HUES64 (cell line): Measurements from ENCODE around the gene PLA2G4D. TPM values are rescaled to one million over a fixed set of nuclear protein-coding genes. Genes with fewer than 3 reads are reported as not detected.

Experiments used
- H3K27ac ChIP-seq: 2 replicates; pipeline ENCODE4 v1.7.0; 2013; ENCODE audit warnings: low read depth, low read length, inconsistent platforms
- H3K27me3 ChIP-seq: 2 replicates; pipeline ENCODE4 v1.6.1; 2013; ENCODE audit warnings: mild to moderate bottlenecking, low read length; ENCODE audit not compliant: insufficient read depth
- H3K36me3 ChIP-seq: 2 replicates; pipeline ENCODE4 v1.6.1; 2013; ENCODE audit warnings: mild to moderate bottlenecking, low read length; ENCODE audit not compliant: insufficient read depth
- H3K4me1 ChIP-seq: 2 replicates; pipeline ENCODE4 v1.6.1; 2013; ENCODE audit warnings: mild to moderate bottlenecking, low read length, moderate library complexity; ENCODE audit not compliant: insufficient read depth
- H3K4me3 ChIP-seq: 2 replicates; pipeline ENCODE4 v1.5.1; 2013; ENCODE audit warnings: mild to moderate bottlenecking, low read length, moderate library complexity
- H3K9ac ChIP-seq: 2 replicates; pipeline ENCODE4 v1.6.1; 2013; ENCODE audit warnings: mild to moderate bottlenecking, low read depth, low read length
- H3K9me3 ChIP-seq: 2 replicates; pipeline ENCODE4 v1.6.1; 2013; ENCODE audit warnings: low read depth, low read length; ENCODE audit not compliant: insufficient read depth
- WGBS: fragments of 150-250, 120-280 bp; methylation state at CpG from one replicate; pipeline ENCODE4 v1.1.7; 2013; ENCODE audit warnings: missing lambda C conversion rate; 5-methylcytosine and 5-hydroxymethylcytosine counted together
- polyA plus RNA-seq, 2 experiments: library from polyadenylated mRNA; stranded (reverse); fragments of 50-300 nt; gene quantifications; one replicate each; pipeline ENCODE4 v1.2.3, GENCODE V29; 2013

The PLA2G4D gene, protein sequence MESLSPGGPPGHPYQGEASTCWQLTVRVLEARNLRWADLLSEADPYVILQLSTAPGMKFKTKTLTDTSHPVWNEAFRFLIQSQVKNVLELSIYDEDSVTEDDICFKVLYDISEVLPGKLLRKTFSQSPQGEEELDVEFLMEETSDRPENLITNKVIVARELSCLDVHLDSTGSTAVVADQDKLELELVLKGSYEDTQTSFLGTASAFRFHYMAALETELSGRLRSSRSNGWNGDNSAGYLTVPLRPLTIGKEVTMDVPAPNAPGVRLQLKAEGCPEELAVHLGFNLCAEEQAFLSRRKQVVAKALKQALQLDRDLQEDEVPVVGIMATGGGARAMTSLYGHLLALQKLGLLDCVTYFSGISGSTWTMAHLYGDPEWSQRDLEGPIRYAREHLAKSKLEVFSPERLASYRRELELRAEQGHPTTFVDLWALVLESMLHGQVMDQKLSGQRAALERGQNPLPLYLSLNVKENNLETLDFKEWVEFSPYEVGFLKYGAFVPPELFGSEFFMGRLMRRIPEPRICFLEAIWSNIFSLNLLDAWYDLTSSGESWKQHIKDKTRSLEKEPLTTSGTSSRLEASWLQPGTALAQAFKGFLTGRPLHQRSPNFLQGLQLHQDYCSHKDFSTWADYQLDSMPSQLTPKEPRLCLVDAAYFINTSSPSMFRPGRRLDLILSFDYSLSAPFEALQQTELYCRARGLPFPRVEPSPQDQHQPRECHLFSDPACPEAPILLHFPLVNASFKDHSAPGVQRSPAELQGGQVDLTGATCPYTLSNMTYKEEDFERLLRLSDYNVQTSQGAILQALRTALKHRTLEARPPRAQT
- polyA plus RNA-seq (2013, experiment 1 of 2) = 0.15 TPM
- not detected for polyA plus RNA-seq (2013, experiment 2 of 2)

DNA sequence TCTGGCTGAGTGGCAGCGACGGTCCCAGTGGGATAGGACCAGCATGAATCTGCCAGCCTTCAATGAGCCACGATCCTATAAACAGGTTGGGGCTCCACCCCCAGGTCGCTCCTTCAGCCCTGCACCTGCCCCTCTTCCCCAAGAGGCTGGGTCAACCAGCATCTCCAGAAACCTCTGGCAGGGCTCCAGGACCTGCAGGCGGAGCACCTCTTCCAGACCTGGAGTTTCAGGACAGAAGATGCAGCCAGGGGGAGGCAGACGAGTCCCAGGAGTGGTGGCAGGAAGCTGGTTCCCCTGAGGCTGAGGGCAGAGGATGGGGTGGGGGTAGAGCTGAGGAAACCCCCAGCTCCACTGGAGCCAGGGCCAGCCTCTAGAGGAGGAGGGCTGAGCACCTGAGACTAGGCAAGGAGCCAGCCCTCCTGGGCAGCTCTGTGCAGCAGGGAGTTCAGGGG, at the start of gene PLA2G4D:
Gene PLA2G4D (minus strand): TSS at position 51 of the 452 bp plus-strand sequence. CDS start 103 bp downstream, outside the sequence.
- Histone ChIP-seq H3K27me3 (no peaks in the 10 kb centered on the region), H3K4me3 (no peak within 1 kb of the TSS), H3K27ac (no peak within 1 kb of the TSS), H3K9ac (no peak within 1 kb of the TSS), H3K36me3 (no peaks in the 10 kb centered on the region), H3K4me1 (peaks cover 13% of the 10 kb centered on the region), H3K9me3 (no peaks in the 10 kb centered on the region)
- WGBS = 87% methylated on average over 6 of the region's 6 CpGs

DNA sequence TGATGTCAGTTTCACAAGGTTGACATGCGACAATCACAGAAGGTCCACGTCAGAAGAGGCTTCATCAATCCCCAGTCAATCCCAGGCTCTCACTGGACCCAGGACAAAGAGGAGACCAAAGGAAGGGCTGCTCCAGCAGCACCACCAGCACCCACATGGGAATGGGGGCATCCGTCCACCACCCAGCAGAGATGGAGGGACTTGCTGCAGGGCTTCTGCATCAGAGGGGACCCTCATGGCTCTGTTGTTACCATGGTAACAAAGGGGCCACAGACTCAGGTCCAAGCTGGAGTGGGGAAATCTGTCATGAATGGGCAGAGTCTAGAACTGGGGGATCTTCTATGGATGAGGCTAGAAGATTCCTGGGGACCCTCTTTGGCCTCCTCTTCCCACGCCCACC, 49.0 kb upstream of the PLA2G4D start:
- Histone ChIP-seq H3K36me3 (no peaks in the 10 kb centered on the region), H3K9ac (no peak overlapping the region), H3K9me3 (0 out of 2 replicates have a peak, but pooled peaks cover 4% of the 10 kb centered on the region), H3K4me1 (no peaks in the 10 kb centered on the region), H3K4me3 (no peak overlapping the region), H3K27ac (no peak overlapping the region), H3K27me3 (no peaks in the 10 kb centered on the region)
- WGBS = 89% methylated on average over 4 of the region's 4 CpGs

DNA sequence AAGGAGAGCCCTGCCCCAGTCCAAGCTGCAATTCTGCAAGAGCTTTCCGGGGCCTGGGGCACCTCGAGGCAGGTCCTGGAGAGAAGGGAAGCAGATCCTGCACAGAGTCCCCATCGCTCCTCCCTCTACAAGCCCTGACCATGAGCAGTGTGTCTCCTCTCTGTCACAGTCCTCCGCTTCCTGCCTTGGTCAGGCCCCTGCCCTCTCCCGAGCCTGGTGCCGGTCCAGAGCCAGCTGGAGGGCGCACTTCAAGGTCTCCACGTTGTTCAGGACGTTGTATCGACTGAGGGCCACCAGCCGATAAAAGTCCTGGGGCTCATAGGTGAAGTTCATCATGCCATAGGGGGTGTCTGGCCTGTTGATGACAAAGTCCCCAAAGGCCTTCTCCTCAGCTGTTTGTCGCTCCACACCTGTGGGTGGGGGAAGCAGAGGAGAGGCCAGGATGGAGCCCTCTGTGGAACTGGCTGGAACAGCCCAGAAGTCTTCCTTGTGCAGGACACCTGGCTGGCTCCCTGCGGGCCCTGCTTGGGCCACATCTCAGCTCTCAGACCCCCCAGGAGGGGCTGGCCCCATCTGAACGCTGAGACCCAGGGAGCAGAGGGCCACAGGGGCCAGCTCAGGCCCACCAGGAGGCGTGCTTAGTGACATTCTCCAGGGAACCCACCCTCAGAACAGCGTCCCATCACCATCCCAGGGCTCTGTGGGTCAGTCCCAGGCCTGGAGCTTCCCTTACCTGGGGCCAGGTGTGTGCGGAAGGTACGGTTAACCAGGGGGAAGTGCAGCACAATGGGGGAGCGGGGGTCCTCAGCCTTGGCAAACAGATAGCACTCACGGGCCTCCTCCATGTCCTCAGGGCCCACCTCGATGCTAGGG, 47.7 kb upstream of the PLA2G4D start:
- H3K27me3 ChIP-seq = no peaks in the 10 kb centered on the region
- H3K9ac ChIP-seq = no peak overlapping the region
- WGBS = 84% methylated on average over 21 of the region's 21 CpGs
- no peak overlapping the region for H3K27ac ChIP-seq
- H3K9me3 ChIP-seq = 0 out of 2 replicates have a peak, but pooled peaks cover 4% of the 10 kb centered on the region
- H3K36me3 ChIP-seq = no peaks in the 10 kb centered on the region
- no peaks in the 10 kb centered on the region for H3K4me1 ChIP-seq
- no peak overlapping the region for H3K4me3 ChIP-seq

DNA sequence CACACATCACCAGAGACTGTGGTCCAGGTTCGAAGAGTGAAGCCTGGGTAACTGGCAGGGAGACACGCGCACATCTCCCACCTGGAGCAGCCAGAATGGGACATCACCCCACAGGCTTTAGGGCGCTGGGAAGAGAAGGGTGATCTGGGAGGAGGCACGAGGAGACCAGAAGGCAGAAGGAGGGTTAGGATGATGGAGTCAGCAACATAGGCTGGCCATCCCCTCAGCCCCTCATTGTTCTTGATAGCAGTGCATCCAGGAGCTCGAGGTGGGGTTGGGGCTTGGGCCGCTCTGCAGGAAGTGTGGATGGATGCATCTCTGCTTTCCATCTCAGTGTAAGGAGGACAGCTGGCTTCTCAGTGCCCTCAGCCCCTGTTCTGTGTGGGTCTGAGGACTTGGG, 46.9 kb upstream of the PLA2G4D start:
- H3K36me3 ChIP-seq = no peaks in the 10 kb centered on the region
- 0 out of 2 replicates have a peak, but pooled peaks cover 4% of the 10 kb centered on the region for H3K9me3 ChIP-seq
- H3K9ac ChIP-seq = no peak overlapping the region

DNA sequence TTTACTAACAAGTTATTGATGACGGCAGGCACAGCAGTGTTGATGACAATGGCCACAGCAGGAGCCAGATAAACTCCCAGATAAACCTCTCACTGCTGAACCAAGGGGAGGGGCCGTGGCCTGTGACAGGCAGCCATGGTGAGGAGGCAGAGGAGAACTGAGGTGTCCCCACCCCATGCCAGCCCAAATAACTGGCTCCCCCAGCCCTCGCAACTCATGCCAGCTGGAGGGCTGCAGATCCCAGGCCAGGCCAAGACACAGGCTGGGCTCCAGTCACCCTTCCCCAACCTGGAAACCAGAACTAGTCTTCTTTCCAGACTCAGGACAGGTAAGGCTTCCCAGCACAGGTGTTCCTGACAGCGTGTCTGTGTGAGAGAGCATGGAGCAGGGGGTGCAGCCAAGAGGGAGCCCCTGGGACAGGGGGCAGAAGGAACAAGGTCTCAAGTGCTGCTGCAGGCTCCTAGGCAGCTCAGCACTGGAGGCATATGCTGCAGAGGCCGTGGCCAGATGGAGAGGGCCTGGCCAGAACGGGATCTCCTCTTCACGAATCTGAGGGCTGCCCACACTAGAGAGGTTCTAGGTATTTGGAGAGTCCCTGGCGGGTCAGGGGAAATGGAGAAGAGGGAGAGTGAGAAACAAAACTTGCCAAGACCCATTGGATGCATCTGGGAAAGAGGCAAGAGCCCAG, 46.2 kb upstream of the PLA2G4D start:
- H3K4me3 ChIP-seq = no peak overlapping the region
- H3K27ac ChIP-seq = no peak overlapping the region
- H3K9me3 ChIP-seq = 0 out of 2 replicates have a peak, but pooled peaks cover 4% of the 10 kb centered on the region
- 88% methylated on average over 8 of the region's 8 CpGs for WGBS
- H3K27me3 ChIP-seq = no peaks in the 10 kb centered on the region
- no peak overlapping the region for H3K9ac ChIP-seq
- no peaks in the 10 kb centered on the region for H3K36me3 ChIP-seq
- H3K4me1 ChIP-seq = no peaks in the 10 kb centered on the region

More for the DNA sequence above, 46.9 kb upstream of the PLA2G4D start:
- no peaks in the 10 kb centered on the region for H3K27me3 ChIP-seq
- H3K4me3 ChIP-seq = no peak overlapping the region
- no peak overlapping the region for H3K27ac ChIP-seq
- H3K4me1 ChIP-seq = no peaks in the 10 kb centered on the region
- 91% methylated on average over 7 of the region's 7 CpGs for WGBS

DNA sequence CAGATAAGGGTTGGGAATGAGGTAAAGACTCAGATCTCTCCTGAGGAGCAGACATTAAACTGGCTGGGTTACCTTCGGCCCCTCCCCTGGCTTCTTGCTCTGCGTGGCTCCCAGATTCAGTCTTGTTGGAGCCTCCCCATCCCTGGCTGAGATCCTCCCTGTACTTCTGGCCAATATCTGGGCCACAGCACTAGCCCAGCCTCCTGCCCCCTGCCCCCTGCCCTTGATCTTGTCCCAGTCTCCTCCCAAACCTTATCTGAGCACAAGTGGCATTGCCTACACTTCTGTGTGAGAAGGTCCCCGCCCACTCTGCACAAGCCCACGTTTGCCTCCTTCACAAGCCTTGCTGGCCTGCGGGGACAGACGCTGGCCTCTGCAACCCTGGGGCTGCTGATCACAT, 45.2 kb upstream of the PLA2G4D start:
- Histone ChIP-seq H3K4me1 (no peaks in the 10 kb centered on the region), H3K9me3 (0 out of 2 replicates have a peak, but pooled peaks cover 4% of the 10 kb centered on the region), H3K36me3 (no peaks in the 10 kb centered on the region), H3K27me3 (no peaks in the 10 kb centered on the region), H3K4me3 (no peak overlapping the region), H3K9ac (no peak overlapping the region), H3K27ac (no peak overlapping the region)
- 87% methylated on average over 6 of the region's 6 CpGs for WGBS

GRCh38 chr15:42138968-42139386, 44.6 kb upstream of the PLA2G4D start:
- WGBS = 88% methylated on average over 3 of the region's 3 CpGs

DNA sequence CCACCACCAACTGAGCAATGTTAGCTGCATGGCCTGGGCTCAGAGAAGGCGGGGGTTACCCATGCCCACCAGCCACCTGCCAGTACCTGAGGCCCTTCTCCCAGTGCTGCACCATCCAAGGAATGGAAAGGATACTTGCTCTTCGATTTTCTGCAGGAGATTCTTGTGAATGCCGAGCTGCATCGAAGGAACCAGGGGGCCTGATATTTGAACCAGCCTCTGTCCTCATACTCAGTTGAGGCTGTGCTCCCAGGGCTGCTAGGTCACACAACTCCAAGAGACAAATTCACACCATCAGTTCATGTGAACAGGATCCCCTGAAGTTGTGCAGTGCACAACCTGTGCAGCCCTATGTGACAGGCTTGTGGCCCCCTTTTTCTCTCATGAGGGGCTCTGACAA, 44.0 kb upstream of the PLA2G4D start:
- WGBS = 91% methylated on average over 4 of the region's 4 CpGs
- Histone ChIP-seq H3K27me3 (no peaks in the 10 kb centered on the region), H3K9me3 (0 out of 2 replicates have a peak, but pooled peaks cover 4% of the 10 kb centered on the region), H3K36me3 (no peaks in the 10 kb centered on the region), H3K4me1 (no peaks in the 10 kb centered on the region), H3K4me3 (no peak overlapping the region), H3K9ac (no peak overlapping the region), H3K27ac (no peak overlapping the region)

More at GRCh38 chr15:42138968-42139386, 44.6 kb upstream of the PLA2G4D start:
- Histone ChIP-seq H3K9me3 (0 out of 2 replicates have a peak, but pooled peaks cover 4% of the 10 kb centered on the region), H3K27me3 (no peaks in the 10 kb centered on the region), H3K36me3 (no peaks in the 10 kb centered on the region), H3K9ac (no peak overlapping the region), H3K4me1 (no peaks in the 10 kb centered on the region), H3K4me3 (no peak overlapping the region), H3K27ac (no peak overlapping the region)

DNA sequence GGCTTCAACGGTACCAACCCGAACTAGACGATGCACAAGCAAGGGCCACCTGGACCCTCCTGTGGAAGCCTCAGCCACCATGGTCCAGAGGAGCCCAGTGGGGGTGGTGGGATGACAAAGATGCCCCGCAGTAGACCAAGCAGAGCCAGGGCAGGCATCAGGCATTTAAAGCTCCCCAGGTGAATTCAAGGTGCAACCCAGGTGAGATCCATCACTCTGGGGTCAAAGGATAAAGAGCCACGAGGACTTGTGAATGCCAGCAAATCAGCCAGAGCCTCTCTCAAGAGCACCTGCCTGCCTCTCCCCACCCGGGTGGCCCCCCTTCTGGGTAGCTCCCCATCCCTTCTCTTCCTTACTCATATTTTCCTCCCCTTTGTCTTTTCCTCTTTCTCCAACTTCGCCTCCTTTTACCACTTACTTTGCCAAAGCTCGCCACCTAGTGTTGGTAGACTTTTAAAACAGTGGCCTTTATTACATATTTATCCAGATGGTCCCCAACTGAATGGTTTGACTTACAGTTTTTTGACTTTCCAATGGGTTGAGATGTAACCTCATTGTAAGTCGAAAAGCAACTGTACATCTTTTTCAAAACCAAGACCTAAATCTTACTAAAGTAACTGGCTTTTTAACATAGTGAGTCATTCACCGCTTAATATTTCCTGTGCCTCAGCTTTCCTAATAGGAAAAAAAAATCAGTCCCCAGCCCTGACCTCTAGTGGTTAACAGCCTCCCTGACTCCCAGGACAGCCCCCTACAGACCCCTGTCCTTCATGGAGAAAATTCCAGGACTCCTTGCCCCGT, 43.3 kb upstream of the PLA2G4D start:
- Histone ChIP-seq H3K9me3 (0 out of 2 replicates have a peak, but pooled peaks cover 4% of the 10 kb centered on the region), H3K27ac (no peak overlapping the region), H3K9ac (no peak overlapping the region), H3K27me3 (no peaks in the 10 kb centered on the region), H3K4me1 (no peaks in the 10 kb centered on the region), H3K4me3 (no peak overlapping the region), H3K36me3 (no peaks in the 10 kb centered on the region)
- WGBS = 52% methylated on average over 10 of the region's 11 CpGs
